Measurements from ENCODE around the gene CFAP53.

DNA sequence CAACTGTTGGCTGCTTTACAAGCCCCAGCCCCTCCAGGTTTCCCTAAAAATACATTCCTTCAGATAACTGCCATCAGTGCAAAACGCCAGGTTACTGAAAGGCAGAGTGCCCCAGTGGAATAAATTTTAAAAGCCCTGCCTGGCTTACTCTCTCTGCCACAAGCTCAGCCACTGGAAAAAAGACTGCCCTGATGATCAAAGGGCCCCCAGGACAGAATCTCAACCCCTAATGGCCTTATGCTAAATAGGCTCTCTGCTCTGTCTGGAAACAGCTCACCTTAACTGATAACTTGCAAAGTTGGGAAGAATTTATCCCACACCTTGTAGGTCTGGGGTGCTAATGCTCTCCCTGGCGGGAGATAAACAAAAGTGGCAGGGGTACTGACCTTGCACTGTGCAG is 33.9 kb downstream of the CFAP53 start:
- TF ChIP-seq YY1 (IDR thresholded peaks at IDR 0.05; ENCODE audit: insufficient read depth, insufficient read length) (no peak), ZNF274 (IDR thresholded peaks at IDR 0.05; ENCODE audit: low read depth, low read length) (no peak)

All from NT2/D1 (cell line).